Measurements from ENCODE around the gene PITPNM1.

Gene PITPNM1

DNA sequence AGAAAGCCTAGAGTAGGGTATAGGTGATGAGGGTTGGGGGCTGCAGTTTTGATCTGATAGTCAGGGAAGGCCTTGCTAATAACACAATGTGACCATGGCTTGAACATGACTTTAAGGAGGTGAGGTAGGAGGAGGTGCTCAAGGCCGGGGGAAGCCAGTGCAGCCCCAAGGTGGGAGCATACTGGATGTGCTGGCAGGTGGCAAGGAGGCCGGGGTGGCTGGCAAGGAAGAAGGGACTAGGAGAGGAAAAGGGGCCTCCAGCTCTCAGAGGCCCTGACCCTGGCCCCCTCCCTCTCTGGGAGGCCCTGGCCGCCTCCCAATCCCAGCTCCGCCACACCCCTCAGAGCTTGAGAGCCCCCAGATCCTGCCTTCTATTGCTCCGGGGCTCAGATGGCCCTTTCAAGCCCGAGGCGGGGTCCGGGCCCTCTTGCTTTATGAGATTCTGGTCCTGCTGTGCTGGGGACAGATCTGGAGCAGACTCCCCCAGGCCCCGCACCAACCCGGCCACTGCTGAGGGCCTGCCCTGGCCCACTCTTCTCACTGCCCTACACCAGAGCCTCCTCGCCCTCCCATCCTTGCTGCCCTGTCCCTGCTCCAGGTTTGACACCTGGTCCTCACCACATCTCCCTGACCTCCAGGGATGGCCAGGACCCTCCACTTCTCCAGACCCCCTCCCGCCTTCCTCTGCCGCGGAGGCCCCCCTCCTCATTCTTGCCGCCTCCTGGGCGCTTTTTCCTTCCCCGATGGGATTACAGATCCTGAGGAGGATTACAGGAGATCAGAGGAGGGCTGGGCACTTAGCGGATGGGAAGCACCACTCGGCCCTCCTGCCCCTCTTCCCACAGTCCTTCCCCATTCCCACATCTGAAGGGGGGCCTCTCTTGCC lies 1.8 kb downstream of the PITPNM1 start:
- DNase-seq (ENCODE audit: low spot score): no peak

DNA sequence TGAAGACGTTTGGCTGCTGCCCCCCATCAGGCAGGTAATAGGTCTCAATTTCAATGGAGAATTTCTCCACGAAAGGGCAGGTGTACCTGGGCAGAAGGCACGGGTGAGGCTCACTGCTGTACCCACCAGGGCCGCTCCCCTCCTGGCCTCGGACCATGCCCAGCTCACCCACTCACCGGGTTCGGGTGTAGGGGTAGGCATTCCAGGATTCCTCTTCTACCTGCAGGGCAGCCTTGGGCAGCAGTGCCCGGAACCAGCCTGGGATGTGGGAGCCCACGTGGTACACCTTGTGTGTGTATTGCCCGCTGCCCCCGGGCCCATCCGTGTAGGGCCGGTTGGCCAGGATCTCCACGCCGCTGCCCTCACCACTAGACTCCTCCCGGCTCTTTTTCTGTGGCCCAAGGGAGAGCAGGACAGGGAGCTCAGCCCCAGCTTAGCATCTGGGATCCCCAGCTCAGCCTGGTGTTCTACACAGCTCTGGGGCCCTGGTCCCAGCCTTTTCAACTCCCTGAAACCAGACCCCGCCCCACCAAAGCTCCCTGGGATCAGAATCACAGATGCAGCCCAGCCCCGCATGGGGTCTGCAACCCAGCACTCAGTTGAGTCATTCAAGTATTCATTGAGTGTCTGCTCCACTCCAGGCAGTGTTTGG lies 2.7 kb downstream of the PITPNM1 start:
- DNase-seq (ENCODE audit: low spot score): no peak

DNA sequence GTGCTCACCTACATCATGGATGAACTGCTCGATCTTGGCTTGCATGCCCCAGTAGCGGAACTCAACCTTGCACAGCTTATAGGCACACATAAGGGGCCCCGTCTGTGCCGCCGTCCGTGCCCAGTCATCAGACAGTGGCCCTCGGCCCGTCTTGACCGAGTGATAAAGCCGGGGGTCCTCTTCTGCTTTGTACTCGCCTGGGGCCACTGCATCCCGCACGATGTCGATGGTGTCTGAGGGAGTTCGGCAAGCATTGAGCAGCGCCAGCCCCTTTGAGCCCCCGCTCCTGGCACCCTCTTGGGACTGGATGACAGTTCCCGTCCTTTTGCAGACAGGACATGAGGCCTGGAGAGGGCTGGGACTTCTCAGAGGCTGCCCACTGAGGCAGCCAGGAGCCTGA lies 3.3 kb downstream of the PITPNM1 start:
- no peak for DNase-seq (ENCODE audit: low spot score)

DNA sequence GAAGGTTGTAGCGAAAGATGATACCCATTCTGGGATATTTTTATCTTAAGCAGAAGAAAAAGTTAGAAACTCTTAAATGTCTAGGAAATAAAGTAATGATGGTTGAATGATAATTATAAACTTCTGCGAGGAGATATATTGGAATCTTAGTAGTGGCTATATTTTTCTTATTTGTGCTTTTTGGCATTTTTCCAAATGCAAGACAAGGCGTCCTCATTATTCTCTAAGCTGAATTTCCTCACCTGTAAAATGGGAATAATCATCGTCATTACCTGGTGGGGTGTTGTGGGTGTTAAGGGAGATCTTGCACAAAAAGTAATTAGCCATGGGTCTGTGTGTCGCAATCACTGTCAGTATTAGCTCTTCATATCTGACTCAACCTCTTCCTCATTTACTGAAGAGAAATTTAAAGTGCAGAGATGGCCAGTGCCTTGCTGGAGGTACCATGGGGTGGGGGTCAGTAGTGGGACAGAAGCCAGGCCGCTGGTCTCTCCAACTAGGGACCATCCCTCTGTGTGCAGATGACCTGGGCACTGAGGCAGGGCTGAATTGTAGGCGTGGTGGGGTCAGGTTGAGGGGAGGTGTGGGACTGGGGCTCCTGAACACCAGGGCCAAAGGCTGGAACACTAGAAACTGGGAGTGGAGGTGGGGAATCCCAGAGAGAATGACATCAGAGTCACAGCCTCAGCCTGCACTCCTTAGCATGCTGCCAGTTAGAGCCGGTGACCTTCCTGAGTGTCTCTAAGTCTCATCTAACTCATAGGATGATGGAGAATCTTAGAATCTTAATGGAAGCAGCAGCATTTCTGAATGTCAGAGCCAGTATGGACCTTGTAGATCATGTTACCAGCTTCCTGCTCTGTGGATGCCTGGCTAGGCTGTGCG lies 4.1 kb downstream of the PITPNM1 start:
- DNase-seq (ENCODE audit: low spot score): no peak

DNA sequence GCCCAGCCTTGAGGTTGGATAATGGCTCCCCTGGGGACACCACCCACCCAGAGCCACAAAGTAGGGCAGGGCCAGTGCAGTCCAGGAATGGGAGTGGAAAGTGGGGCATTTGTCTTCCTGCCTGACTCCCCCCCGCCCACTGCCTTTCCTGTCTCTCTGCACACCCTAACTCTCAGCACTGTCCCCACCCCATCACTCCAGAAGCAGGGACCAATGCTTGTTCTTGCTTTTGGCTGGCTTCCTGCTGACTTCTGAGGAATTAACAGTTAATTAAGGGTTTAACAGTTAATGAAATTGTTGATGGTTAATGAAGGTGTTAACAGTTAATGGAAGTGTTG lies 4.7 kb downstream of the PITPNM1 start:
- no peak for DNase-seq (ENCODE audit: low spot score)

DNA sequence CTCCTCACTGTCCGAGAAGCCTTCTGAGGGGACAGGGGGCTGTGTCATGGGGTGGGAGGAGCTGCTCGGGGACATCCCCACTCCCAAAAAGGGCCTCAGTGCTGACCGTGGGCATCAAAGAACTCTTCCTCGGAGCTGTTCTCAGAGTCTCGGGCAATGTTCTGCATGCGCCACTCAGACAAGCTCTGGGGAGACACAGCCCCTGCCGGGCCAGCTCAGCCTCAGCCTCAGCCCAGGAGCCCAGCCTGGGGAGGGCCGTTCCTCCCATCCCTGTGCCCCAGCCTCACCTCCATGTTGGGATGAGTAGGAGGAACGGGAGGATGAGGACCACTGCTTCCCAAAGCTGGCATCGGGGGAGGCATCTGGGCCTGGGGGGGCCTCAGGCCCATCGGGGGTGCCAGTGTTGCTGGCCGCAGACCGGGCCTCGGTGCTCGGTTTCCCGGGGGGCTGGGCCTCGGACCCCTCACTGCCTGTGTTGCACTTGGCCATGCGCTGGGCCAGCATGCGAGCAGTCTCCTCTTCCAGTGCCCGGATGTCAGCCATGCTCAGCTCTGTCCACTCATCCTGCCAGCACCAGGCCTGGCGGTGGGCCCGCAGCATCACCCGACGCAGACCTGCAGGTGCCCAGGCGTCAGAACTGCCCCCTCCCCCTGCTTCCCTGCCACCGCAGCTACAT lies 5.2 kb downstream of the PITPNM1 start:
- no peak for DNase-seq (ENCODE audit: low spot score)

DNA sequence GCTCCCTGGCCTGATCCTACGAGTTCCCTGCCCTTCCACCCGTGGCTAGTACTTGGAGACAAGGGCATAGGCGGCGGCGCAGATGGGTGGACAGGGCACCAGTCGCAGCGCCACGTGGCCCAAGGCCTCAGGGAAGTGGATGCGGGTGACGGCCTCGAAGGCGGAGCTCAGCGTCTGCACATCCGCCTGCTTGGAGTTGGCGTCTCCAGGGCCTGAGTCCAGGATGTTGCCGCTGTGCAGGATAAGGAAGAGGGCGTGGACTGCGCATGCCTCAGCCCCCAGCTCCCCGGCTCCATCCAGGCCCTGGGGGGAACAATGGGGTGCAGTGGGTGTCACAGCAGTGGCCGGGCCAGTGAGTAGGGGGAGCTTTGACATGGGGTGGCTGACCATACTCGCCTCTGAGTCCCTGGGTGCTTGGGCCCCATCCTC lies 6.6 kb downstream of the PITPNM1 start:
- DNase-seq (ENCODE audit: low spot score): no peak

DNA sequence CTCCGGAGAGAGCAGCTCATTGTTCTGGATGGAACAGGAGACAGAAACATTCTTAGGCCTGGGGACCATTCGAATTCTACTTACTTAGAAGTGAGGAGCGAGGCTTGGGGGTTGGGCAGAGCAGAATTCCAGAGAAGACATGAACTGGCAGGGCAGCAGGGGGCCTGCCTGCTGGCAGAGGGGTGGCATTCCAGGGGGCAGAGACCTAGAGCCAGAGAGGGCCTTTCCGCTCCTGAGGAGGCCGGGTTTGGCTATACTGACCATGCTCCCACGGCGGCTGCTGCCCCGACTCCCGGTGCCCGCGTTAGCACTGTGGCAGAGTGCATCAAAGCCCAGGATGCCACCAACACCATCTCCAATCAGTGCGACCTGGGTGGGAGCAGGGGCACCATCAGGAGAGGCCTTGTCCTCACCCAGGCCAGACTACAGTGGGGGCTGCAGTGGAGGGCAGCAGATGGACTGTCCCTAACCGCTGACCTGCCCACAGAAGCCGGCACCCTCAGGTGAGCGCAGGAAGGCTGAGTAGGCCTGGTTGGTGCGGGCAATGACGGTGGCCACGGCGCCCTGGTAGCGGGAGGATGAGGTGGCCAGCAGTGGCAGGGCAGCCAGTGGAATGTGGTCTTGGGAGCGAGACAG lies 7.4 kb downstream of the PITPNM1 start:
- DNase-seq (ENCODE audit: low spot score): no peak

DNA sequence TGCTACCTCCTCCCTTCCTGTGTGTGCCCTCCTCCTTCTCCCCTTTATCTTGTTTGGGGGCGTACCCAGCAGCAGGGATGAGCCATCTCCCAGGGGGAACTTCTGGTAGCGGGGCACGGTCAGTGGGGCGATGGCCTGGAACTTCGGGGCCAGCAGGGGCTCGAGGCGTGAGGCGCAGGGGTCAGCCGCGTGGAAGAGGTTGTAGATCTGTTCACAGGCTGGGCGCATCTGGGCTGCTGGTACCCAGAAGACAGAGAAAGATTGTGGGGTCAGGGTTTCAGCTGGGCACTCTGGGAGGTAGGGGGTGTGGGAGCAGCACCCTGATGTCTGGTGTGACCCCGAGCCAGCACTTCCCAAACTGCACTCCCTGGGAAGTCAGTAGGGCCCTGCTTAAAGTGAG lies 9.1 kb downstream of the PITPNM1 start:
- no peak for DNase-seq (ENCODE audit: low spot score)

DNA sequence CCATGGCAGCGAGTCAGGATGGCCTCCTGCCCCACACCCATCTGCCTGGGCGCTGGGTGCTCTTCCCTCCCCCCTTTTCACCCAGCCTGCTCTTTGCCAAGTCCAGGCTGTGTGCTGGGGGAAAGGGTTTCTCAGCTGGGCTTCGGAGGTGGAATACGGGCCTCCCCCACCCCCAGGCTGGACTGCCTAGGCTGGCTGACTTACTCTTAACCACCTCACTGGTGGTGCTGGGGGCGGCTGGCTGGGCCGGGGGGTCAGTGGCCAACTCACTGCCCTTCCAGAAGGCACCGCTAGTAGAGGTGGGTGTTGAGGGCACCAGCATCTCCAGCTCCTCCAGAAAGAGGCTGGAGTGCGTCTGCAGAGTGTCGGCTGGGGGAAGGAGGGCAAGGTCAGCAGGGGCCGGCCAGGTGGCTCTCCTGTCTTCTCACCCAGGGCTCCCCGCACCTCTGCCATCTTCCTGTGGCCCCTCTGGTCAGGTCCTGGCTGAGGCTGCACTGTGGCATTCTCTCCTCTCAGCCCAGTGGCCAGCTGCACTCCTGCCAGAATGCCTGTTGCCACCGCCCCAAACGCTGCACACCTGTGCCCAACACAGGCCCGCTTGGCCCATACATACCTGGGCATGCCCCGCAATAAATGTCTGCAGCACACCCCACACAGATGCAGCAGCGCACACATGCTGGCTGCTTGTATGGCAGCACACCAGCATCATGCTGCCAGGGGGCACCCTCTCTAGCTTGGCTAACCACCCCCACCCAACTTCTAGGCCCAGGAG lies 9.7 kb downstream of the PITPNM1 start:
- DNase-seq (ENCODE audit: low spot score): no peak

DNA sequence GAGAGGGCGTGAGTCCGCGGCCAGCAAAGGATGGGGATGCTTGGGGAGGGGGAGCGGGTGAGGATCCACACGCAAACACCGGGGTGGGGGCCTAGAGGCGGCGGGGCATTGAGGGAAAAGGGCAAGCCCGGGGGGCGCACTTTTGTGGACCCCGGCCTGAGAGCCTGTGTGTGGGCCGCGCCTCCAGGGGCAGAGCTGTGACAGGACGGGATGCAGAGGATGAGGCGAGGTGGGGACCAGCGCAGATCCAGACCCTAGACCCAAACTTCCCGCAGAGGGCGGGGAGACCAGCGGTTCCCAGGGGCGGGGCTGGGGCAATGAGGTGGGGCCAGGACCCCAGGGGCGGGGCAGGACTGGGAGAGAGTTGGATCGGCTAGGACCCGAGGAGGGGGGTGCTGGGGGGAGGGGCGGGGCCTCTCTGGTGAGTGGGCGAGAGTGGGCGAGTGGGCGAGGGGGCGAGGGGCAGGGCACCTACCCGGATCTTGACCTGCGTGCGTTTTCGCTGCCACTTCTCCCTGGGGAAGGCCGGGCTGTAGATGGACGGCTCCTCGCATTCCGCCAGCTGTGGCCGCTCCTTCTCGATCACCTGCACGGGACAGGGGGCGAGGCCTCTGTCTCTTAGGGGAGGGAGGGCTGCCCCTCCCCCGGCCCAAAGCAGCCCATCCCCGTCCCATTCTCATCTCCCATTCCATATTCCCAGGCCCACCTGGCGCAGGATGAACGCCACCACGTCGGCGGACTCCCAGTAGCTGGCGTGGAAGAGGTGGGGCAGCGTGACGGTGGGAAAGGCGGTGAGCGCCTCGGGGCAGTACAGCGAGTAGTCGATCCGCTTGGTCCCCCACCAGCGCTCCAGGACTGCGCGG lies 10.6 kb downstream of the PITPNM1 start:
- no peak for DNase-seq (ENCODE audit: low spot score)

DNA sequence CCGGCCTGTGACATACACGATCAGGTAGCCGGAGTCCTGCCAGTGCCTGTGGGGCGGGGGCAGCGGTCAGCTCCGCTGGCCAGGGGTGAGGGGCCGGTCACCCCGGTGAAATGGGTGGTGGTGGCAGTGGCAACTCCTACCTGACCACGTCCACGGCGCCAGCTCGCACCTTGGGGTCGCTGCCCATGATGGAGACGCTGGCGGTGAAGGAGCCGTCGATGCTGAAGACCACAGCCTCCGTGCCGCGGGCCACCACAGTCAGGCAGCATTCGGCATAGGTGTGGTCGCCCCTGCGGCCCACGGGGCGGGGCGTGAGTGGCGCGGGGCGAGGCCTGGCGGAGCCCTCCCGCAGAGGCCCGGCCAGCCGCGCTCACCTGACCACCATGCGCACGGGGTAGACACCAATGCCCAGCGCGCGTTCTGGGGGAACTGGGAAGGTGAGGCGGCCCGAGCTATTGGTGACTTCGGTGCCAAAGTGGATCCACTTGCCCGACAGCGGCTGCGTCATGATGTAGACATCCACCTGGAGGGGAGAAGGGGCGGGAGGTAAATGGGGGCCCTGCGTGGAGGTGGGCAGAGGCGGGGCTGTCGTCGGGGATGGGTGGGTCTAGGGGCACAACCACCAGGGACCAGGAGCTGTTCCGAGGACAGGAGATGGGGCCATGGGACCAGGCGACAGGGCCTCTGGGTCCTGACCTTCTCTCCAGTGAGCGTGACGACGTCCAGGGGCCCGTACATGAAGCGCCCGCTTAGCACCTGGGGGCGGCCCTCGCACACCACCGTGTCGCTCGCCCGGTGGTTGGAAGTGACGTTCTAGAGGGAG lies 11.4 kb downstream of the PITPNM1 start:
- no peak for DNase-seq (ENCODE audit: low spot score)

DNA sequence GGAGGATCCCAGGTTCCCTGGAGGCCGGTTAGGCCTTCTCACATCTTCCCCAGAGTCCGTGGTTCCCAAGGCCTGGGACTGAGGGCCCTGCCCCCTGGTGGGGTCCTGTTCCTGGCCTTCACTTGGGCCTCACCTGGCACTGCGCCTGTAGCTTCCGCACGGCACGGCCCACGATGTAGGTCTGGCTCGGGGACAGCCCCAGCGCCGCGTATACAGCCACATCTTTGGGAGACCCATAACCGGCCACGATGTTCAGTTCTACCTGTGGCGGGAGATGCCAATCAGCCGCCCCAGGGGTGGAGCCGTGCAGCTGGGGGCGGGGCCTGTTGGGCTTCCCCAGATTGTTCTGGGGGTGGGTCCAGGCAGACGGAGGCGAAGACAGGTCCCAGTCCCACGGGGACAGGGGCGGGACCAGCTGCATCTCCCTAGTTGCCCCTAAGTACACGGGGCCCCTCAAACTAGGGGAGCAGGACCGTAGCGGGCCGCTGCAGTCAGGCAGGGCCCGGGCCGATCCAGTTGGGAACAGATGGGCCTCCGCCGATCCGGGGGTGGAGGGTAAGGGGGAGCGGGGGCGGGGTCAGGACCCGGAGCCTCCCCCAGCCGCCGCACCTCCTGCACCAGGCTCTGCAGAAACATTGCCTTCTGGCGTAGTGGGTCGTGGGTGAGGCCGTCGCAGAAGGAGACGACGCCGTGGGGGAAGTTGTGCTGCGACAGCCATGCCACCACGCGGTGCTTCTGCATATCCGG lies 12.2 kb downstream of the PITPNM1 start:
- DNase-seq (ENCODE audit: low spot score): no peak

DNA sequence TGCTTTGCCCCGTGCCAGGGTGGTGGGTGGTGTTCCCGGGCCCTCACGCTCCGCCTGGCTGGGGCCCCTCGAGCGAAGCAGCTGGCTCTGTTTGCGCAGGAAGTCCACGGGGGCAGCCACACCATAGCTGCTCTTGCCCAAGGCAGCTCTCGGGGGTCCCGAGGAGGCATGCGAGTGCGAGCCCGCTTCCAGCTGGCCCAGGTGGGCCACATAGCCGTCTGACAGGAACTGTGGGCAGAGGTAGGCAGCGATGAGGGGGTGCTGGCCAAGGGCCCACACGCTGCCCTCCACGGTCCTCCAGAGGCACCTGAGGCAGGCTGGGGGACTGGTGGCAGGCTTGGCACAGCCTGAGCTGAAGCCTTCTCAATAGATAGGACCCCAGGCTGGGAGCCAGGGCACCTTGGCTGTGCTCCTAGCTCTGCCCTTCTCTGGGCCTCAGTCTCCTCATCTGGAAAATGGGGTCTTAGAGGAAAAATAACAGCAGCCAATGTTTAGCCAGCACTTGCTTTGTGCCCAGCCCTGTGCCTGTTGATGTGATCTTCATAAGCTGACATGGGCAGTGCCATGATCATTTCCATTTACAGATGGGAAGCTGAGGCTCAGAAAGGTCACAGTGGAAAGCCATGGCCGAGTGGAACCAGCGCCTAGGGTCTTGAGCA lies 13.0 kb downstream of the PITPNM1 start:
- no peak for DNase-seq (ENCODE audit: low spot score)

DNA sequence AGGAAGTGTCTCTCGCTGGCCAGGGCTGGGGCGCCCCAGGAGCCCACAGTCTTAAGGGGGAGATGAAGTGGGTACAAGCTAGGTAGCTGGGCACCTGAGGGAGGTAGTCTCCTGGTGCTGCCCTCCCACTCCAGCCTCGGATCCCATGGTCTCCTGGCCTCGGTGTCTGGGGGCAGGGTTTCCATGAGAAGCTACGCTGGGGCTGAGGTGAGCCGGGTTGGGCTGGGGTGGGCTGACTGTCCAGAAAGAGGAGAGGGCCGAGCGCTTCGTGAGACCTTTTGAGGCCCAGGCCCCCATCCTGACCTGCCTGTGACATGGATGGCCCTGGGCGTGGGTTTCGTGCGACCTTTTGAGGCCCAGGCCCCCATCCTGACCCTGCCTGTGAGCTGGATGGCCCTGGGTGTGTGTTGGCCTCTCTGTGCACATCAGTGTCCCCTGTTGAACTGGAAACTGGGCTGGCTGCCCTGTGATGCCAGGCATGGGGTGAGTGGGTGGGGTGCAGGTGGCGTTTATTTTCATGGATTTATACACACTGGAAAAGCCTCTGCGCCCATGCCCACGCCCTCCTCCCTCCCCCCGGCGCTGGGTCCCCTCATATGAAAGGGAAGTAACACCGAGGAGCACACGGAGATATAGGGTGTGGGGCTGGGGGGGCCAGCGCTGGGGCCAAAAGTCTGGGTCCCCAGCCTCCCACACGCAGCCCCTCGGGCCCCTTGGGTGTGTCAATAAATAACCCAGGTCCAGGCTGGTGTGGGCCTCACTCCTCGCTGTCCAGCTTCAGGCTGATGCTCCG lies 13.7 kb downstream of the PITPNM1 start:
- no peak for DNase-seq (ENCODE audit: low spot score)

DNA sequence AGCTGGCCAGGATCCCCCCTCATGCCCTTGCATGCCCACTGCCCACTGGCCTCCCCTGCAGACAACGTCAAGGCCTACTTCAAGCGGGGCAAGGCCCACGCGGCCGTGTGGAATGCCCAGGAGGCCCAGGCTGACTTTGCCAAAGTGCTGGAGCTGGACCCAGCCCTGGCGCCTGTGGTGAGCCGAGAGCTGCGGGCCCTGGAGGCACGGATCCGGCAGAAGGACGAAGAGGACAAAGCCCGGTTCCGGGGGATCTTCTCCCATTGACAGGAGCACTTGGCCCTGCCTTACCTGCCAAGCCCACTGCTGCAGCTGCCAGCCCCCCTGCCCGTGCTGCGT lies 14.5 kb downstream of the PITPNM1 start:
- no peak for DNase-seq (ENCODE audit: low spot score)

Measured in GM03348 (cell line).